Activated naive CD4-positive, alpha-beta T cell treated with anti-CD3 and anti-CD28 coated beads, Interleukin-2, amount 50 U/mL, for 72 hours (primary cell): Measurements from ENCODE around the gene CA5A. TPM values are rescaled to one million over a fixed set of nuclear protein-coding genes. Genes with fewer than 3 reads are reported as not detected.
A peak's percentile ranks its signal among the peaks of the same experiment; 100 is the strongest.
"Not testable (repeated sequence)": the region's sequence is repeated elsewhere in the genome, so short reads cannot be mapped to it uniquely, and the experiment has no call there.

Experiments
- ATAC-seq, 2 donors: fragments of 150-1000 bp; cut with Tn5 transposase; 2 replicates each; pipeline ENCODE4 v1.10.0; 2021; ENCODE audit warnings: mild to moderate bottlenecking in 2 of 2, moderate library complexity in 2 of 2
- DNase-seq, 2 donors: peaks; one replicate each; pipeline ENCODE4 v3.0.0; 2021 to 2022; ENCODE audit warnings: low spot score in 2 of 2
- H3K27ac Mint-ChIP-seq, 2 donors: one replicate each; pipeline ENCODE4 v1.8.0; 2022; ENCODE audit warnings: mild to moderate bottlenecking in 2 of 2, mixed read lengths in 2 of 2
- H3K36me3 Mint-ChIP-seq, 2 donors: one replicate each; pipeline ENCODE4 v1.8.0; 2022; ENCODE audit warnings: mixed read lengths in 2 of 2
- H3K9me3 Mint-ChIP-seq, 2 donors: one replicate each; pipeline ENCODE4 v1.8.0; 2022; ENCODE audit warnings: mixed read lengths in 2 of 2
- total RNA-seq, 2 donors: library from RNA; stranded (reverse); gene quantifications; one replicate each; pipeline ENCODE4 v1.2.3, GENCODE V29; 2022

CA5A gene
- not detected for total RNA-seq

DNA sequence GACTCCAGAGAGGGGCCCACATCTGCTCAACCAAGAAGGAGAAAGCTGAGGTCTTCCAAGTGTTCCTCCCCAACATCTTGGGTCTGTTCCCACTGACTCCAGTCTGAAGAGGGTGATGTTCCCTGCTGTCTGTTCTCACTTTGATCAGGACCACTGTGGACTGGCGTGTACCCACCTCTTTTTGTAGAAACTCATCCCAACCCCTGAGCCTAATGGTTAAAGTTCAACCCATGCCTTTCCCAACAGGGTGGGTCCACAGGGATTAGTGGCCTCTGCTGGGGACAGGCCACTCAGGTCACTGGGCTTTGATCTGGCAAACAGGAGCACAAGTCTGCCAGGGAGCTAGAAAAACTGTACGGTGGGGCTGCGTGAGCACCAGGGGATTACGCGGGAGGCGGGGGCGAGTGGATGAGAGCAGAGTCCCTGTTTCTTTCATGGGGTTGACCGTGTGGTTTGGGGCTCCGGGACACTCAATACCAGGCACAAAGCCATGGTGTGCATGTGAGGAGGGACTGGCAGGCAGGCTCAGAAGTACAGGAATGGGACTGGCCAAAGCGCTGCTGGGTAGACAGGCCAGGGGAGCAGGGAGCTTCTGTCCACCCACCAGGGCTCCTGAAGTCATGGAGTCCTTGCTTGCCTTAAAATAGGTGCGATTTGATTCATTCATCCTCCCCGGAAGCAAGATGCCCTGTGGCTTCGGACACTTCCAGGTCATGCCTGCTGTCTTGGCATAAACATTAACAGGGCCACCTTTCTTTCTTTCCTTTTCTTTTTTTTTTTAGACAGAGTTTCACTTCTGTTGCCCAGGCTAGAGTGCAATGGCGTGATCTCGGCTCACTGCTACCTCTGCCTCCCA is at the start of gene CA5A:
CA5A (minus strand) TSS at position 155 of the 856 bp plus-strand sequence; CDS start at position 76, 79 bp downstream.
- ATAC-seq (no peak), DNase-seq (no peak)
- Mint-ChIP-seq H3K9me3 (peaks cover 8 to 11% of the 10 kb centered on the region in 2 donors), H3K36me3 (peaks cover 0 to 5% of the 10 kb centered on the region in 2 donors), H3K27ac (peak within 1 kb of the TSS in 1 of 2 donors; percentile 59)

GRCh38 chr16:87985493-87985892 is 49.2 kb upstream of the CA5A start:
- Mint-ChIP-seq H3K36me3 (peaks cover 15 to 38% of the 10 kb centered on the region in 2 donors), H3K27ac (peak overlapping the region; percentile 79 to 81)
- not testable (repeated sequence) for H3K9me3 Mint-ChIP-seq, ATAC-seq, DNase-seq

GRCh38 chr16:87984632-87985267 is 48.4 kb upstream of the CA5A start:
- H3K27ac Mint-ChIP-seq, result peak overlapping the region; percentile 79 to 81
- peaks cover 0 to 3% of the 10 kb centered on the region in 2 donors for H3K9me3 Mint-ChIP-seq
- ATAC-seq (no peak), DNase-seq (no peak)
- peaks cover 15 to 45% of the 10 kb centered on the region in 2 donors for H3K36me3 Mint-ChIP-seq

- DNase-seq, ATAC-seq, H3K9me3 Mint-ChIP-seq: not testable (repeated sequence)
- peak overlapping the region; percentile 70 to 81 for H3K27ac Mint-ChIP-seq
- peaks cover 15 to 49% of the 10 kb centered on the region in 2 donors for H3K36me3 Mint-ChIP-seq
These were observed 47.9 kb upstream of the CA5A start for GRCh38 chr16:87984180-87984579.

- ATAC-seq, result peak; percentile 62 to 79
- Mint-ChIP-seq H3K27ac (peak overlapping the region; percentile 37 to 81), H3K36me3 (peaks cover 15 to 53% of the 10 kb centered on the region in 2 donors)
- not testable (repeated sequence) for DNase-seq, H3K9me3 Mint-ChIP-seq
These were observed 47.4 kb upstream of the CA5A start for GRCh38 chr16:87983737-87984097.

DNA sequence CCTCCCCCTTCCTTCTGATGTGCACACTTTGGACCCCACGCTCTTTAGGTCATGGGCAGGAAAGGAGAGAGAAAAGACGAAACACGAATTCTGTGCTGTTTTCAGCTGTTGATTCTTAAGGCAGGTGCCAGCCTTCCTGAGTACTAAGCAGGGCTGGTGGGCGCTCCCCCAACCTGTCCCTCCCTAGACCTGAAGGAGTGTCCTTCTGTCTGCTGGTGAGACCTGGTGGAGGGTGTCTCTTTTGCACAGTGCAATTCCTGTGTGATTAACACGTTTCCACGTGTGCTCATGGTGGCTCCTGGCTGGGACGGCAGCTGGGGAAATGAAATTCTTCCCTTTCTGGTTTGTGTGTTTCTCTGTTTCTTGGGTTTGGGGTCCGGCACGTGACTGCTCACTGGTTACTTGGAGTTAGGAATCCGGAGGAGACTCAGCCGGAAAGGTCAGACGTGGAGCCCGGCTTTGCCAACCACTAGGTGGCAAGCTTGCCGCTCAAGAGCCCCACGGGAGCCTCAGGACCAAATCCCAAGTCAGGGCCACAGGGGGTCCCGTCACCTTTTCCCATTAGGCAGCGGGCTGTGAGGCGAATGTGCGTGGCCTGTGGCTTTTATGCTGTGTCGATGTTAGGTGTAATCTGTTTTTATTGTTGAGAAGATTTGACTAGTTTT is 46.9 kb upstream of the CA5A start:
- peak overlapping the region; percentile 37 to 81 for H3K27ac Mint-ChIP-seq
- H3K36me3 Mint-ChIP-seq, result peaks cover 15 to 58% of the 10 kb centered on the region in 2 donors
- ATAC-seq, result peak; percentile 1 to 3
- H3K9me3 Mint-ChIP-seq, DNase-seq: not testable (repeated sequence)

GRCh38 chr16:87982581-87983041 is 46.3 kb upstream of the CA5A start:
- DNase-seq (no peak), ATAC-seq (peak in 1 of 2 donors; percentile 44)
- Mint-ChIP-seq H3K36me3 (peaks cover 15 to 61% of the 10 kb centered on the region in 2 donors), H3K27ac (peak overlapping the region in 1 of 2 donors; percentile 81), H3K9me3 (peaks cover 0 to 3% of the 10 kb centered on the region in 2 donors)

DNA sequence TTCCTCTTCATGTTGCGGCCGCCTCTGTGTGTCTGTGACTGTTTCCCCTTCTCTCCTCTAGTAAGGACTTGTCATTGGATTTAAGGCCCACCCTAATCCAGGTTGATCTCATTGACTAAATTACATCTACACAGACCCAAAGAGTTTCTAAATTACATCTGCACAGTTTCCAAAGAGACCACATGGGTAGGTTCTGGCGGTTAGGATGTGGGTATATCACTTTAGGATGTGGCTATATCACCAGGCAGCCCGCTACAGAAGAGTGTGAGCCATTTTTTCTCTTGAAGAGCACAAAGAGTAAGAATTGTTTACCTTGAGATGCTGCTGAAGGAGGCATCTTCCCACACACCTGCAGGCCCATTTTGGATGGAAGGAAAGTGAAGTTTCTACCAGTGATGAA is 45.0 kb upstream of the CA5A start:
- not testable (repeated sequence) for H3K9me3 Mint-ChIP-seq
- peak in 1 of 2 donors; percentile 52 for DNase-seq
- Mint-ChIP-seq H3K27ac (peak overlapping the region; percentile 2 to 81), H3K36me3 (peaks cover 15 to 61% of the 10 kb centered on the region in 2 donors)
- peak; percentile 63 to 82 for ATAC-seq

DNA sequence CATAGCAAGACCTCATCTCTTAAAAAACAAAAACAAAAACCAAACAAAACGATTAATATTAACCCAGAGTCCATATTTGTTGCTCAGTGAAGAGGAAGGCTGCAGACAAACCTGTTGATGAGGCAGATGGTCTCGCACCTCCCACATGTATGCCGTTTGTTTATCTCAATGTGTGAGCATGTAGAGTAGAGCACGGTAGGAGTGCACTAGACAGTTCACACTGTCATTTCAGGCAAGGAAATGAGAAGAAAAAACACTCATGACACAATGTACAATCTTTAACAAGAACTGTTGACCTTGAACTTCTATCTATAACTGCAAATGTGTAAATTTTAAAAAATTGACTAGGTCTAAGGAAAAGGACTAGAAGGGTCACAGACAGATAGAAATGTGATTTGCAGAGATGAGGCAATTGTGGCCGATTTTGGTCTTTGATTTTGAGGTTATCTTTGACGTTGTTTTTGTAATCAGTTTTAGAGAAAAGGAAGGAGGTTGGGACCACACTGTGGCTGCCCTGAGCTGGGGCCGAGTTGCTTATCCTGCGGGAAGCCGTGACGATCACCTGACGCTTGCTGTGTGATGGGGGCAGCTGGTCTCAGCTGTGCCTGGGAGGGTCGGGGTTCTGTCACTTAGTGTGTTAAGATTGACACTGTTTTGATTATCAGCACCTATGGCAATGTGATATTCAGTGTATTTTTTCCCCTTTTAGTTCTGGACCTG is 43.7 kb upstream of the CA5A start:
- ATAC-seq, H3K9me3 Mint-ChIP-seq, DNase-seq: not testable (repeated sequence)
- peaks cover 15 to 60% of the 10 kb centered on the region in 2 donors for H3K36me3 Mint-ChIP-seq
- peak overlapping the region in 1 of 2 donors; percentile 5 for H3K27ac Mint-ChIP-seq

DNA sequence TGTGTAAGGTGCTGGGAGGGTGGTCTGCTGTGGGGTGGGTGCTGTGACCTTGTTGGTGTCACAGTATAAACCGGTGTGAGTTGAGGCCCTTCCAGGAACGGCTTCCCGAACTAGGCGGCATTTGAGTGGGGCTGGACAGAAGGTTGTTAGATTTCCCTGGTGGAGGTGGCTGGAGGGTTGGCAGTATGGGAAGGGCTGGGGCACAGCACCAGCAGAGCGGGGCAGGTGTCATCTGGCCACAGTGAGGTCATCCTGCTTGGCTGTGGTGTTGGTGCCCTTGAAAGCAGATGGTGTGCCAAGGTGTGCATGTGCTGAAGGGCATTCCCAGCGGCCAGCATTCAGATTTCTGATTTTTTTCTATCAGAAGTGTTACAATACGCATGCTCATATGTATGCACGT is 43.0 kb upstream of the CA5A start:
- ATAC-seq (no peak), DNase-seq (no peak)
- peaks cover 10 to 56% of the 10 kb centered on the region in 2 donors for H3K36me3 Mint-ChIP-seq
- H3K9me3 Mint-ChIP-seq, result peaks cover 0 to 3% of the 10 kb centered on the region in 2 donors
- peak overlapping the region in 1 of 2 donors; percentile 22 for H3K27ac Mint-ChIP-seq

DNA sequence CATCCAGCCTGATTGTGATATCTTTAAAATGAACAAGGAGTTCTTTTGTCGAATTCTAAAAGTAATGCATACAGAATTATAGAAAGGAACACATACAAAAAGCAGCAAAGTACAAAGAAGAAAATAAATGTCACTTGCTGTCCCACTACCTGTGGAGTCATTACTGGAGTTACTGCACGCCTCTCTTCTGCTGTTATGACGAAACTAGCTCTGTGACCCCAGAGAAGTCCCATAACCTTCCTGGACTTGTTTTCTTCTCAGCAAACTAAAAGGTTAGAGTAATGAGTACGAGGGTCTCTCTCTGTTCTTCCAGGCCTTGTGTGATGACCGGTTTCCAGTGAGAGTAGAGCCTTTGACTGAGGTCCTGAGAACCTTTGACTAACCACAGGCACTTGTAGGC is 41.8 kb upstream of the CA5A start:
- Mint-ChIP-seq H3K27ac (peak overlapping the region in 1 of 2 donors; percentile 30), H3K36me3 (peaks cover 10 to 54% of the 10 kb centered on the region in 2 donors), H3K9me3 (peaks cover 0 to 3% of the 10 kb centered on the region in 2 donors)
- ATAC-seq (peak; percentile 34 to 61), DNase-seq (no peak)

DNA sequence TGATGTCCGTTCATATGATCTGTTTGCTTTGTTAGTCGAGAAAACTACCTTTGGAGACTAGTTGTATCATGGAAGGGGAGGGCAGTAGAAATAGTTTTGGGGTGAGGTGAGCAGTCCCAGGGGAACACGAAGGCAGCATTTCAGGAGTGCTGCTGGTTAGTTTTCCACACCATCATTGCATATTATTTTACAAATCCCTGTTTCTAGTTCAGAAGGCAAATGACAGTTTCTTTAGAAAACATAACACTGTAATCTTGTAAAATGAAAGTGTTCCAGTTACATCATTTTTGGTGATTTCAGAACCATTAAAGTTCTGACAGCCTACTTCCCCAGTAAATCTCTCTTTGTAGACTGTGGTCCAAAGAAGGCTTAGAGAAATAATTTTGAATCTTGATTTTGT is 40.3 kb upstream of the CA5A start:
- Mint-ChIP-seq H3K27ac (no peak overlapping the region), H3K36me3 (peaks cover 19 to 54% of the 10 kb centered on the region in 2 donors), H3K9me3 (peaks cover 2 to 15% of the 10 kb centered on the region in 2 donors)
- DNase-seq (no peak), ATAC-seq (no peak)

- peaks cover 23 to 51% of the 10 kb centered on the region in 2 donors for H3K36me3 Mint-ChIP-seq
- DNase-seq (peak in 1 of 2 donors; percentile 4), ATAC-seq (peak in 1 of 2 donors; percentile 56)
- H3K27ac Mint-ChIP-seq, result peak overlapping the region in 1 of 2 donors; percentile 70
- peaks cover 10 to 24% of the 10 kb centered on the region in 2 donors for H3K9me3 Mint-ChIP-seq
These were observed 37.8 kb upstream of the CA5A start for GRCh38 chr16:87974178-87974577.

DNA sequence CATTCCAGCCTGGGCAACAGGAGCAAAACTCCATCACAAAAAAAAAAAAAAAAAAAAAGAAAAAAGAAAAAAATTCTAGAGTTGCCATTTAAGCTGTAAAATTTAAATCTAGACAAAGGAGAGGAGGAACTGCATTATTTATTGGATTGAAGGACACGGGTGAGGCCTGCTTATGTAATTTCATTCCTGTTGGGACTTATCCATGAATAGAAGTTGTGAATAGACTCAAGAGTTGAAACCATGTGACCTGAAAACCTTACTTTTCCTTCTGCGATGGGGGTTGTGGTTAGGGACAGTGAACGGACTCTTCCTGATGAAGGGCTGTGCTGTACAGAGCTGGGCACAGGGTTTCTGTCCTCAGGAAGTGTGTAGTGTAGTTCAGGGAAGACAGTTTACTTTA is 37.4 kb upstream of the CA5A start:
- peak overlapping the region in 1 of 2 donors; percentile 34 for H3K27ac Mint-ChIP-seq
- H3K9me3 Mint-ChIP-seq, result peaks cover 10 to 24% of the 10 kb centered on the region in 2 donors
- no peak for ATAC-seq
- H3K36me3 Mint-ChIP-seq, result peaks cover 23 to 49% of the 10 kb centered on the region in 2 donors
- no peak for DNase-seq

GRCh38 chr16:87971933-87972332 is 35.6 kb upstream of the CA5A start:
- peaks cover 10 to 24% of the 10 kb centered on the region in 2 donors for H3K9me3 Mint-ChIP-seq
- peaks cover 23 to 46% of the 10 kb centered on the region in 2 donors for H3K36me3 Mint-ChIP-seq
- ATAC-seq, result no peak
- no peak overlapping the region for H3K27ac Mint-ChIP-seq
- no peak for DNase-seq

- H3K9me3 Mint-ChIP-seq, result peaks cover 10 to 24% of the 10 kb centered on the region in 2 donors
- peaks cover 23 to 46% of the 10 kb centered on the region in 2 donors for H3K36me3 Mint-ChIP-seq
- ATAC-seq, result no peak
- DNase-seq, result no peak
- no peak overlapping the region for H3K27ac Mint-ChIP-seq
These were observed 33.9 kb upstream of the CA5A start for GRCh38 chr16:87970186-87970585.
